ENCODE results near the gene ARHGAP24.

Gene ARHGAP24

GRCh38 chr4:85580489-85580888 is 105.5 kb downstream of the ARHGAP24 start:
- DNase-seq (ENCODE audit: low read depth) = no peak

- DNase-seq (ENCODE audit: low read depth) = no peak
These were observed 113.0 kb downstream of the ARHGAP24 start for GRCh38 chr4:85587952-85588351.

- no peak for DNase-seq (ENCODE audit: low read depth)
These were observed 116.6 kb downstream of the ARHGAP24 start for GRCh38 chr4:85591406-85592098.

- no peak for DNase-seq (ENCODE audit: low read depth)
These were observed 120.3 kb downstream of the ARHGAP24 start for GRCh38 chr4:85595098-85595775.

DNA sequence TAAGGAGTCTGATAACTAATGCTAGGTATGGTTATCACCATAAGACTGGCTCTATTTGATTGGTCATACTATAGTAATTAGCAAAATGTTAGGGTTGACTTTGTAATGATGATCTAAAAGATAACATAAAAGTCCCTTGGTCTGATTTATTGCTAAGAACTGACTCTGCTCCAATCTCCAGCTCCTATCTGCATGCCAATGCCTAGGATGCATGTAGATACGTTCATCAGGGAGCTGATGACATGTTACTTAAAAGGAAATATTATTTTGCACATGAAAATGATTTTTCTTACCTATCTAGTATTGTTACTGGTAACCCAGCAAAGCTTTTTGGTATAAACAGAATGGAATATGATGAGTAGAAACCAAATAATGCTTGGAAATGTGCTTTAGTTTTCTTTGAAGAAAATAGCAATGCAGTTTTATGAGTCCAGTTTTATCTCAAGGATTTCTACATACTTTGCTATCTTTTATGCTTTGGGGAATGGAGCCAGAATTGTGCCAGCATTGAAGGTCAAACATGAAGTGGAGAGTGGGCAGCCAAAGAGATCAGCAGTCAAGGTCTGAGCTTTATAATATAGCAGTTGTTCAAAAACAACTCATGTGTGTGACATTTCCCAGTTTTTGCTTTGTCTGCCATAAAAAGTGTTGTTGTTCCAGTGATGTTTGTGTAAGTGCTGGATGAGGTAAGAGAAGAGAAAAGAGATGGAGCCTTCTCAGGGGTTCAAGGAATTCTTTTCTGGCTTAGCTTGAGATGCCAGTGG is 121.0 kb downstream of the ARHGAP24 start:
- DNase-seq (ENCODE audit: low read depth) = no peak

- DNase-seq (ENCODE audit: low read depth) = no peak
These were observed 124.0 kb downstream of the ARHGAP24 start for GRCh38 chr4:85598936-85599335.

DNA sequence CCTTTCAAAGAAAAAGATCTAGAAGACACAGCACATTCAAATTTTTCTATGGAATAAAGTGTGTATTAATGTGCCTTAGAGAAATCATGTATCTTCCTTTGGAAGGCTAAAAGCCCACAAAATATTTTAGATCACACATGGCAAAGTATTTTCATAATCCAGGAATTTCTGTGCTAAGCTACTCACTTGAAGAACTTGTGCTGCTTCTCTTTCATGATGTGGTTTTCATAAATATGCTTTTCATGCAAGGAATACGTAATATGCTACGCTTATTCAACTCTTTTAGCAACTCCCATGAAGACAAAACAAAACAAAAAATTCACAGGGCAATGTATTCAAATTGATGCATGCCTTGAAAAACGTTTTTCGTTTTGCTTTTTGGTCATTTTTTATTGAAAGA is 125.6 kb downstream of the ARHGAP24 start:
- DNase-seq (ENCODE audit: low read depth) = no peak

GRCh38 chr4:85603437-85604336 is 128.7 kb downstream of the ARHGAP24 start:
- no peak for DNase-seq (ENCODE audit: low read depth)

DNA sequence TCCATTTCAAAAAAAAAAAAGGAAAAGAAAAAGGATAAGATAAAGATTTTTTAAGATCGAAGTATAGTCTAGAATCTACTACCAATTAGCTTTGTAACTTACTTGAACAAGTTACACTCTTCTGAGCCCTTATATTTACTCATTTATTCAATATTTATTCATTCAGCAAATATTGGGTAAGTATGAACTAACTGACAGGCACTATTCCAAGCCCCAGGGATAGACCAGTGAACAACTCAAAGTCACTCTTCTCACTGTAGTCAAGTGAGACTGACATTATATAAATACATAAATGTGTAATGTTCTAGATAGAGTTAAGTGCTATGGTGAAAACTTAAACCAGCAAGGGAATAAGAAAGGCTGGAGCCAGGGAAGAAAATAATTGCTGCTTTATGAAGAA is 131.6 kb downstream of the ARHGAP24 start:
- DNase-seq (ENCODE audit: low read depth) = no peak

DNA sequence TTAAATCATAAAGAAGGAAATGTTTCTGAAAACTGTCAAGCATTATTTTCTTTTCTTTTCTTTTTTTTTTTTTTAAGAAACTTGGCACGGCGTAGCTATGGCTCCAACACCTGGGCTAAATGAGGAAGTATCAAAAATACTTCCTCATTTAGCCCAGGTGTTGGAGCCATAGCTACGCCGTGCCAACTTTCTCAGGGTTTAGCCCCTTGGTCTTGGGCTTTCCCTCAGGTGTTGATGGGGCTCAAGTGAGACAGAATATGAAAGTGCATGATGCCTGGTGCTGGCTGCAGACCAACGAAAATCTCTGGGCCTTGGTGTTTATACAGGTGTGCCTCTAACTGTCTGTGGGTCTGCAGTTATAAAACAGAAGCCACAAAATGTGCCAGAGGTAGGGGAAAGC is 132.7 kb downstream of the ARHGAP24 start:
- no peak for DNase-seq (ENCODE audit: low read depth)

DNA sequence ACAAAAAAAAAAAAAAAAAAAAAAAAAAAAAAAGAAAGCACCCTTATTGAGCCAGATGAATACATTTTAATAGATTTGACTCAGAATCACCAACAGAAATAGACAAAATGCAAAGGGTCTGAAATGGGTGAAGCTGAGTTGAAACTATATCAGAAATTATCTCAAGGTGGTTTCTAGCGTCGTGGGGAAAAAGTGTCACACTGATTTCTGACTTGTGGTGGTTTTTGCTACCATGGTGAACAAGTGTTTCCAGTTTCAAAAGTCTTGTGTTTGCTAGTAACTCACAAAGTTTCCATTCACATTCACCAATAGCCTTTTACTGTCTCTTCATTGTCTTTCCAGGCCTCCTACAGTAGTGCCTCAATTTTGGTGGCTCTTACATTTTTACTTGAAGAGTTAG is 135.5 kb downstream of the ARHGAP24 start:
- DNase-seq (ENCODE audit: low read depth) = no peak

- DNase-seq (ENCODE audit: low read depth) = no peak
These were observed 136.7 kb downstream of the ARHGAP24 start for GRCh38 chr4:85611661-85612060.

DNA sequence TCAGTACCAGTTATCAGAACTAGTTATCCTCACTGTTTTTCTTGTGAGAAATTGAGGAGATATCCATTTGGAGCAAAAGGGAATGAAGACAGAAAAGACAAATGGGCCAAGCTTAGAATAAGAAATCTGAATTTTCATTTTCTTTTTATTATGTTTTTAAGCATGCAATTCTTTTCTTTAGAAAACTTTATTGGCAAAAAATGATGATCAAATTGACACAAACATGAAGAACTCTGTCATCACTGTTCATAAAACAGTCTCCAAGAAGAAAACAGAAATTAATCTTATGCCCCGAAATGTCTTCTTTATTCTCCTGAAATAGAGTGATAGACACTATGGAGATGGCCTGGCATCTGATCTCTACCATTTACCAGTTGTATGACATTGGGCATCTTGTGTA is 139.0 kb downstream of the ARHGAP24 start:
- DNase-seq (ENCODE audit: low read depth) = no peak

DNA sequence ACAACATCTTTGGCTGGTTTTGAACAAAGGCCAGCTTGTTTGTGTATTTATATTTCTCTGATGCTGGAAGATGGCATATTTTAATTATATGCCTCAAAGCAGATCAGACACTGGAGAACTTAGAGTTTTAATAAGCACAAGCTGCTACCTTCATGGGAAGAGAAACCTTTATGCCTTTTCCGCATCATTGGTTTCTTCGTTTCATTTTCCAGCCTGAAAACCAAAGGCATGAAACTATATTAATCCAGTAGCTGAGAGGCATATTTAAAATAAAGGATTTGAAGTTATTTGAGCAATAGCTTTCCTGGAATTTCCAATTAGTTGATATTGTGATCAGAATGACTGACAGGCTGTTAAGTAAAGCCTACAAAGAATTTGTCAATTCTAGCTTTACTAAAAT is 141.0 kb downstream of the ARHGAP24 start:
- no peak for DNase-seq (ENCODE audit: low read depth)

DNA sequence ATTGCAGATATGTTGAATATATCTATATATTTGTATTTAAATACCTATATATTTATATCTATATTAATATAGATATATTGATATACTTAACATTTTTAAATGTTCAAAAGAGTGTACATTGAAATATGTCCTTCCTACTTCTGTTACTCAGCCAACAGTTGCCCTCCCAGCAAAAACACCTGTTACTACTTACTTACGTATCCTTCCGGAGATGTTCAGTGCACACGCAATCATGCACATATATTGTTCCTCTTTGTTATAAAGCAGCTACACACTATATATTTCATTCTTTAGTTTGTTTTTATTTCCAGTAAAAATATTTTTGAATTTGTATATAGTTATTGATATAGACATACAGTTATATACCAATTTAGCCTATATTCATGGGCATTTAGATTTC is 142.3 kb downstream of the ARHGAP24 start:
- no peak for DNase-seq (ENCODE audit: low read depth)

- DNase-seq (ENCODE audit: low read depth) = no peak
These were observed 158.0 kb downstream of the ARHGAP24 start for GRCh38 chr4:85632981-85633380.

GRCh38 chr4:85637778-85638177 is 162.8 kb downstream of the ARHGAP24 start:
- no peak for DNase-seq (ENCODE audit: low read depth)

DNA sequence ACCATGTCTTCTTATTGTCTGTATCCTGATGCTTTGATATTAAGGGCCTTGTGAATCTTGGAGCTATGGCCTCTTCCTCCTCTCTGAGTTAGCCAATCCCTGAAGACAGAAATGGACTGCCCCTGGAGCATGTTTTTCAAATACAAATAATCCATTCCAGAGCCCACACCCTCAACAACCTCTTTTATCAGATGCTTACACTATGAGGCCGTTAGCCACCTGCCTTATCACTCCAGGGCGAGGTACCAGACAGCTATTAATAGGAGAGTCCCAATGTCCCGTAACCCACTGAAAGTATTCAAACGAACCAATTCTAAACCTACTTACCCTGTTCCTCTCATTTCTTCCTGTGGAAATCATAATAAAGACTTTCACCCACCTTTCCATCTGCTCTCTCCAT is 165.0 kb downstream of the ARHGAP24 start:
- DNase-seq (ENCODE audit: low read depth) = no peak

GRCh38 chr4:85642356-85643100 is 167.6 kb downstream of the ARHGAP24 start:
- no peak for DNase-seq (ENCODE audit: low read depth)

GRCh38 chr4:85644061-85644460 is 169.1 kb downstream of the ARHGAP24 start:
- no peak for DNase-seq (ENCODE audit: low read depth)

DNA sequence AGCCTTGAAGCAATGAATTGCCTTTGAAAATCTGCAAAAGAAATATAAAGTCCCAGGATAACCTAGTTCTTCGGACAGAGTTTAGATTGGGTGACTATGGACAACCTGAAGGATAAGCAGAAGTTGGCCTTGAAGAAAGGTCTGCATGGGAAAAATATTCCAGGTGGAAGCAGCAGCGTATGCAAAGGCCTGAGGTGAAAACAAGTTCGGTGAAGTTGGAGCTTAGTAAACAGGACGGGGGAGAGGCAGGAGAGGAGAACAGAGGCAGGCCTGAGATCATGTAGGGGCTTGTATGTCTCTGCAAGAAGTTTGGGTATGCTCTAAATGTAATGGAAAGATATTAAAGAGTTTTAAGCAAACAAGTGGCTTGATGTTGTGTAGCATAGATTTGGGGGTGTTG is 176.0 kb downstream of the ARHGAP24 start:
- DNase-seq (ENCODE audit: low read depth) = no peak

Measured in stimulated activated CD8-positive, alpha-beta memory T cell treated with anti-CD3 and anti-CD28 coated beads, Interleukin-12 subunit alpha, Interleukin-12 subunit beta, amount 100 ng/mL, for 1 hour (primary cell).